Mucosa of rectum (tissue), 2 donors: ENCODE data around the gene DNAJC5G.

Experiments
- H3K27ac ChIP-seq, 2 donors: one replicate each; pipeline ENCODE4 v1.7.0; 2013; ENCODE audit warnings: inconsistent platforms in 2 of 2, low read depth in 2 of 2, low read length in 2 of 2
- H3K27me3 ChIP-seq, 2 donors: one replicate each; pipeline ENCODE4 v1.7.0; 2013; ENCODE audit warnings: low read length in 2 of 2; ENCODE audit not compliant: control insufficient read depth in 2 of 2, insufficient read depth in 2 of 2
- H3K36me3 ChIP-seq, 2 donors: one replicate each; pipeline ENCODE4 v1.7.0; 2013; ENCODE audit warnings: low read length in 2 of 2; ENCODE audit not compliant: control insufficient read depth in 2 of 2, insufficient read depth in 2 of 2
- H3K4me1 ChIP-seq, 2 donors: one replicate each; pipeline ENCODE4 v1.7.0; 2013; ENCODE audit warnings: low read length in 2 of 2, mild to moderate bottlenecking in 1 of 2; ENCODE audit not compliant: control insufficient read depth in 2 of 2, insufficient read depth in 2 of 2
- H3K4me3 ChIP-seq, 2 donors: one replicate each; pipeline ENCODE4 v1.7.0; 2013; ENCODE audit warnings: low read length in 2 of 2
- H3K9ac ChIP-seq, 2 donors: one replicate each; pipeline ENCODE4 v1.7.0; 2013; ENCODE audit warnings: low read length in 2 of 2, low read depth in 1 of 2, mild to moderate bottlenecking in 1 of 2
- H3K9me3 ChIP-seq, 2 donors: one replicate each; pipeline ENCODE4 v1.7.0; 2013; ENCODE audit warnings: low read length in 2 of 2; ENCODE audit not compliant: control insufficient read depth in 2 of 2
- donor health status: healthy.
- donor health status: Normal muscosa, but diverticular disease.

Gene DNAJC5G

GRCh38 chr2:27307287-27307544 lies 32.0 kb downstream of the DNAJC5G start:
- Histone ChIP-seq H3K36me3 (peaks cover 0 to 14% of the 10 kb centered on the region in 2 donors), H3K9me3 (no peaks in the 10 kb centered on the region), H3K27me3 (peaks cover 32 to 43% of the 10 kb centered on the region in 2 donors), H3K9ac (no peak overlapping the region), H3K4me1 (peaks cover 8 to 11% of the 10 kb centered on the region in 2 donors), H3K27ac (no peak overlapping the region), H3K4me3 (no peak overlapping the region)

GRCh38 chr2:27307545-27308358 lies 32.5 kb downstream of the DNAJC5G start:
- Histone ChIP-seq H3K4me1 (peaks cover 8 to 11% of the 10 kb centered on the region in 2 donors), H3K9me3 (no peaks in the 10 kb centered on the region), H3K36me3 (peaks cover 0 to 14% of the 10 kb centered on the region in 2 donors), H3K27me3 (peaks cover 32 to 43% of the 10 kb centered on the region in 2 donors), H3K27ac (no peak overlapping the region), H3K4me3 (no peak overlapping the region), H3K9ac (no peak overlapping the region)

- Histone ChIP-seq H3K27me3 (peaks cover 32 to 43% of the 10 kb centered on the region in 2 donors), H3K36me3 (peaks cover 0 to 14% of the 10 kb centered on the region in 2 donors), H3K9ac (no peak within 1 kb of the TSS), H3K4me1 (peaks cover 8 to 11% of the 10 kb centered on the region in 2 donors), H3K4me3 (no peak within 1 kb of the TSS), H3K9me3 (no peaks in the 10 kb centered on the region), H3K27ac (no peak within 1 kb of the TSS)
These were observed 33.2 kb downstream of the DNAJC5G start, which contains the start of gene UCN for GRCh38 chr2:27308359-27308881. TSS of gene UCN (minus strand) at chr2:27308445. CDS start at chr2:27307895, 550 bp downstream.

DNA sequence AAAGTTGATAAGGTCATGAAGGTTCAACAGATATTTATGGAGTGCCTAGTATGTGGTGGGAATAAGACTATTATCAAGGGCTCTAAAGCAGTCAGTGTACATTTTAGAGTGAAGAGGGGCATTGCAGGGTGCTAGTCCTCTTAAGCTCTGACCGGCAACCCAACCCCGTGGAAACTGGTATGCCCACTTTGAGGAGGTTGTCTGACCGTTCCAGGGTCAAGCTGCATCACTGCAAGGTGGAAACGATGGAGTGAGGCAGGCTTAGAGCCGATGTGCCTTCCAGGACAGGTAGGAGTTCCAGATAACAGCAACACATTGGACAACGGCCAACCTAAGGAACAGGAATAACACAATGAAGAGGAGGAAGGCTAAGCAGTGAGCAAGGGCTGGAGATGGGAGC lies 34.4 kb downstream of the DNAJC5G start:
- H3K4me3 ChIP-seq, result no peak overlapping the region
- H3K9ac ChIP-seq, result no peak overlapping the region
- no peaks in the 10 kb centered on the region for H3K9me3 ChIP-seq
- H3K36me3 ChIP-seq, result peaks cover 0 to 14% of the 10 kb centered on the region in 2 donors
- H3K27me3 ChIP-seq, result peaks cover 31 to 39% of the 10 kb centered on the region in 2 donors
- H3K4me1 ChIP-seq, result peaks cover 8 to 11% of the 10 kb centered on the region in 2 donors
- H3K27ac ChIP-seq, result no peak overlapping the region

DNA sequence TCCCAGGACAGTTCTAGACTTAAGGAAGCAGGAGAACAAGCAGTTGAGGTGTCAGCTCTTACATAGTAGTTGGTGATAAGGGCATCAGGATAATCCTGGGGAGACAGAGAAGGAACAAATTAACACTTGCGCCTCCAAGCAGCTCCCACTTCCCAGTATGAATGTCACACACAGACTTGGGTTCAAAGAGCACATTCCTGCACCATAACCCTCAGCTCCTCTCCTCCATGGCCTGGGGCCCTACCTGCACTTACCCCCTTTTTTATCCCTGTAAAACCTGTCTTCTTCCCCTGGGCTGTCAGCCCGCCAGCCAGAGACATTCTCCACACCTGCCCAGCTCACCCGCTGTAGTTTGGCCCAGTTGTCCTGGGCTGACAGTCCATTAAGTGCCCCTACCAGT lies 36.9 kb downstream of the DNAJC5G start:
- Histone ChIP-seq H3K9ac (no peak overlapping the region), H3K36me3 (peaks cover 0 to 24% of the 10 kb centered on the region in 2 donors), H3K9me3 (no peaks in the 10 kb centered on the region), H3K27ac (no peak overlapping the region), H3K4me1 (peaks cover 0 to 5% of the 10 kb centered on the region in 2 donors), H3K27me3 (peaks cover 11 to 17% of the 10 kb centered on the region in 2 donors), H3K4me3 (no peak overlapping the region)

GRCh38 chr2:27313882-27314645 lies 38.8 kb downstream of the DNAJC5G start:
- H3K4me1 ChIP-seq, result no peaks in the 10 kb centered on the region
- no peak overlapping the region for H3K27ac ChIP-seq
- no peak overlapping the region for H3K4me3 ChIP-seq
- no peaks in the 10 kb centered on the region for H3K27me3 ChIP-seq
- no peaks in the 10 kb centered on the region for H3K9me3 ChIP-seq
- H3K9ac ChIP-seq, result no peak overlapping the region
- H3K36me3 ChIP-seq, result peaks cover 0 to 25% of the 10 kb centered on the region in 2 donors

DNA sequence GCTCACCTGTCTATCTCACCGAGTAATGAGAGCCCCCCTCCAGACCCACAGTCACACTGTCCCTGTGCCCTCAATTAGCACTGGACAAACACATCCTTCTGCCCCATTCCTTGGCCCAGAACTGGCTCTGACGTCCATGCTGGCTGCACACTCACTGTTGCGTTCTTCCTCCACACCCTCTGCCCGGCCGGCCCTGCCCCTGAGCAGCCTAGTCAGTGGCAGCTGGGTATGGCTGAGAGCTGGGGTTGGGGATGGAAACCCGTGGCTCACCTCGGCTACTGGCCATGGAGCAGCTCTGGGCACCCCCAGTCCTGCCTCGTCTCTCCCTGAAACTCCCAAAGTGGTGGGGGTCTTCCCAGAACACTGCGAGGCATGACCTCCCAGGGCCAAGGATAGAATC lies 39.5 kb downstream of the DNAJC5G start:
- H3K27me3 ChIP-seq, result no peaks in the 10 kb centered on the region
- H3K27ac ChIP-seq, result no peak overlapping the region
- H3K9ac ChIP-seq, result no peak overlapping the region
- peaks cover 0 to 23% of the 10 kb centered on the region in 2 donors for H3K36me3 ChIP-seq
- H3K9me3 ChIP-seq, result no peaks in the 10 kb centered on the region
- H3K4me3 ChIP-seq, result no peak overlapping the region
- H3K4me1 ChIP-seq, result no peaks in the 10 kb centered on the region

DNA sequence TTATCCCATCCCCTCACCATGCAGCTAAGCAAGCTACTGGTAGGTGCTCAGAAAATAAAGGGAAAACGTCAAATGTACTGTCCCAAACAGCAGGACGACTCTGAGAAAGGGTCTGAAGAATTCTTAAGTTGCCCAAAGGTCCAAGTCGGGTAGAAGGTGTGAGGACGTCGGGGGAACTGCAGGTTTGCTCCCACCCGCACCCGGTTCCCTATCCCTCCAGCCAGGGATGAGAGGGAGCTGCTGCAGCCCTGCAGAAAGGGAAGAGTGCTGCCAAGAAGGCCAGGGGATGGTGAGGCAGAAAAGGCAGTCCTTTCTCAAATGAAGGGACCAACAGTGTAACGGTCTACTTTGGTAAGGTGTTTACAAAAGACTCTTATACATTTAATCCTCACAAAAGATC lies 39.9 kb downstream of the DNAJC5G start:
- H3K9ac ChIP-seq, result no peak overlapping the region
- no peaks in the 10 kb centered on the region for H3K4me1 ChIP-seq
- H3K9me3 ChIP-seq, result no peaks in the 10 kb centered on the region
- peaks cover 0 to 21% of the 10 kb centered on the region in 2 donors for H3K36me3 ChIP-seq
- no peak overlapping the region for H3K27ac ChIP-seq
- no peak overlapping the region for H3K4me3 ChIP-seq
- no peaks in the 10 kb centered on the region for H3K27me3 ChIP-seq

GRCh38 chr2:27316655-27317412 lies 41.6 kb downstream of the DNAJC5G start:
- no peak overlapping the region for H3K27ac ChIP-seq

More at GRCh38 chr2:27316655-27317412, 41.6 kb downstream of the DNAJC5G start:
- Histone ChIP-seq H3K4me3 (no peak overlapping the region), H3K4me1 (peaks cover under 1 to 5% of the 10 kb centered on the region in 2 donors), H3K36me3 (peaks cover 0 to 15% of the 10 kb centered on the region in 2 donors), H3K9me3 (no peaks in the 10 kb centered on the region), H3K9ac (no peak overlapping the region), H3K27me3 (no peaks in the 10 kb centered on the region)
